Suppressor macrophage treated with lipopolysaccharide for 4 hours (primary cell): ENCODE results near the gene DCC.

Source experiments
- DNase-seq: peaks from one replicate; pipeline ENCODE4 v3.0.0-alpha.2; 2020

The DCC gene

DNA sequence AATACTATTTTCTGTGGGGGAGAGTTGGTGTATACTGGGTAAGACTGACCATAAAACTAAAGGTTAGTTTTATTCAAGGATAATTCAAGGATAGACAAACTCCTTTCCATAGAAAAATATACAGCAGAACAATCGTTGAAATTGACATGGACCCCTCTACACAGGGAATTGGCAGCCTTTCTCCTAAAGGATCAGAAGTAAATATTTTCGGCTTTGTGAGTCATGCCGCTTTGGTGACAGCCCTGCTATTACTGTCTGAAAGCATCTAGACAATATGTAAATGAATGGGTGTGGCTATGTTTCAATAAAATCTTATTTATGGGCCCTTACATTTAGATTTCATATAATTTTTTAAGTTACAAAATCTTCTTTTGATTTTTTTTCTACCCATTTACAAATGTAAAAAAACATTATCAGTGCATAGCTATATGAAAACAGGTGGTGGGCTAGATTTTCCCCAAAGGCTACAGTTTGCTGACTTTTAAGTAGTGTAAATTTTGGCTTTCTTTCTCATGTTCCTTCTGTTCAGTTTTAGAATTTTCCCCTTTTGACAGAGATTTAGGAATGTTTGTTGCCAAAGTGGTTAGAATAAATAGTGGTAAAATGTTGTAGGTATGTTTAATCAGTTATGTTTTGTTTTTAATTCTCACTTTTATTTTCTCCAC, 270.6 kb downstream of the DCC start:
- no peak for DNase-seq

DNA sequence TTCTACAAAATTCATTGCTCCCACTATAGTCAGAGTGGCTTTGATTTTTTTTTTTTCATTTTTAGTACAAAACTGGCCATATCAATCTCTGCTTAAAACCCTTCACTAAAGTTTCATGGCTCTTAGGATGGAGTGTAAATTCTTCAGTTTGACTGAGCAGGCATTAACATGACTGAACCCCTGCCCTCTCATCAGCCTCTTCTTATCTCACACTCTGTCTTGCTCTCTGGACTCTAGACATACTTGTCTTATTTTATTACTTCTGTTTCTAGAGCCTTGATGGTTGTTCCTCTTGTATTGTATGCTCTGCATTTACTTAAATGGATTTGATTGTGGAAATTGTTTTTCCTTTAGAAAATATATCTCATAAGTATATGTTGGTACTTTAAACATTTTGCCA, 272.4 kb downstream of the DCC start:
- no peak for DNase-seq

DNA sequence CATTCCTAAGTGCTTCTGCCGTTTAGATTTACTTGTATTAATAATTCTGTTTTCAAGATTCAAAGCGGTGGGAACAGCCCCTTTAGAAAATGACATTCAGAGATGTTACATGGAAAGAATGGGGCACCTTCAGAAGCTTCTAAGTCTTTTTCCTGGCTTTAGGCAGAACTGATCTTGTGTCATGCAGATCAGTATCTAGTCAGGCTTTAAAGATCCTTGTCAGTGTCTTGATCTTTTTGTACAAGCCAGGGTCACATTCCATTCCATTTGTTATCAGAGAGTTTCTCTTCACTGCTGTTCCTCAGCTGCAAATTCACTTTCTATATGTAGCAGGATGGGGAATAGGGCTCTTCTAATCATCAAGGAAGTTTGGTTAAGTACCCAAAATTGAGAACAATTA, 275.3 kb downstream of the DCC start:
- no peak for DNase-seq

DNA sequence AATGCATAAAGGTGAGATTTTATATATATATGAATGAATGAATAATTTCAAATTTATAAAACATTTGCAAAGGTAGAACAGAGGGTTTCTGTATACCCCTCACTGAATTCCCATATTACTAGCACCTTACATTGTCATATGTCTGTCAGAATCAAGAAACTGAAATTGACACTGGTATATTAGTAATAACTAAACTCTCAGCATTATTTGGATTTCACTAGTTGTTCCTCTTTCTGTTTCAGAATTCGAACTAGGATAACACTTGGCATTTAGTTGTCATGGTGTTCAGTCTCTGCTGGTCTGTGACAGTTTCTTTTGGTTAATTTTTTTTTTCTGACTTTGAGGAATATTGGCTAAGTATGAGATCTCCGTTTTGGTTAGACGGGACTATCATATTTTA, 275.9 kb downstream of the DCC start:
- peak; percentile 1 for DNase-seq

DNA sequence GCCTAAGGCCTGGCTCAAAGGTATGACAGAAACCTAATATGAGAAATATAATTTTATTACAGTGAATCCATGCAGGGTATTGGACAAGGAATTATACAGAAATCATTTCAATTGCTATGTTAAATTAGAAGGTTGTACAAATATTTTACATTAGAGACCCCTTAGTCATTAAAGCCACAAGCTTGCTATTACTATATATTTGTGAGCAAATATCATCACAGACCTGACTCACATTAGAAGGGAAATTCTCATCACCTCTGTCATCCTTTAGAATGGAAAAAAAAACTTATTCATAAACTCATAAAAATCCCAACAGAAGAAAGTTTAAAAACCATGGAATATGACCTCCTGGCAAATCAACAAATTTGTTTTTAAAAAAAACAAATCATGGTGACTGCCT, 277.9 kb downstream of the DCC start:
- no peak for DNase-seq

DNA sequence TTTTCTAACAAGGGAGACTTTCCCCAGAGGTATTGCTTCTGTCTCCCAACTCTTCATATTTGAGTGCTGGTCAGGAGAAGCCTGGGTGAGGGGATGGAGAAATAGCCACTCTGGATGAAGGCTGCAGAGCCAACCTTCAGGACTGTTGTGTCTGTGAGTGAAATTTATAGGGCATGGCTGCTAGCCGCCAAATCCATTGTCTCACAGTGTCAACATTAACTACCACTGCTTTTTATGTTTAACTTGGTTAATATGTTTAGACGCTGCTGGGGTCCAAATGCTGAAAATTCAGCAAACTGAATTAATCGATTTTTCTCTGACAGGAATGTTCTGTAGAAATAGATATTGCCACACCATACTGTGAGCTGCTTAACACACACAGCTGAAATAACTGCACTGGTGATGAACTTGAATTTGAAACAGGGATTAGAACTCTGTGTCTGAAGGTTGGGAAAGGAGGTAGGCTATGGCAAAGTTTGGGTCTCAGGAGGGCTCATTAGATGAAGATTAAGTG, 281.0 kb downstream of the DCC start:
- DNase-seq: no peak

DNA sequence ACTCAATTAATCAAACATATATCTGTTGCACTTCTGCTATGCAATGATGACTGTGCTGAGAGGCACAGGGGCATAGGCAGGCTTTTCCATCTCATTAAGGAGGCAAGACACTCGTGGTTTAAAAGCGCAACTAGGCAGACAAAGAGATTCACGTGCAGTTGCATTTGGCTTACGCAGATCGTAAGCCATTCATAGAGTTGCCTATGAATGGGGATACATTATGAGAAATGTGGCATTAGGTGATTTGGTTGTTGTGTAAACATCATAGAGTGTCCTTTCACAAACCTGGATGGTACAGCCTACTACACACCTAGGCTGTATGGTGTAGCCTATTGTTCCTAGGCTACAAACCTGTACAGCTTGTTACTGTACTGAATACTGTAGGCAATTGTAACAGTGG, 284.7 kb downstream of the DCC start:
- no peak for DNase-seq

DNA sequence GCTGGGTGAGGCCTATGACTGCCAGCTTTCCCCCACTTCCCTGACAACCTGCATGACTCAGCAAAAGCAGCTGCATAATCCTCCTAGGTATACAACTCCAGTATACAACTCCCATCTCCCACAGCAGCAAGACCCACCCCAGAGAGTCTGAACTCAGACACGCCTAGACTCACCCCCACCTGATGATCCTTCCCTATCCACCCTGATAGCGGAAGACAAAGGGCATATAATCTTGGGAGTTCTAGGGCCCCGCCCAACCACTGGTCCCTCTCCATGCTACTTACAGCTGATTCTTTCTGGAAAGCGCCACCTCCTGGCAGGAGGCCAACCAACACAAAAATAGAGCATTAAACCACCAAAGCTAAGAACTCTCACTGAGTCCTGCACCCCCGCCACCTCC, 296.5 kb downstream of the DCC start:
- DNase-seq: no peak

DNA sequence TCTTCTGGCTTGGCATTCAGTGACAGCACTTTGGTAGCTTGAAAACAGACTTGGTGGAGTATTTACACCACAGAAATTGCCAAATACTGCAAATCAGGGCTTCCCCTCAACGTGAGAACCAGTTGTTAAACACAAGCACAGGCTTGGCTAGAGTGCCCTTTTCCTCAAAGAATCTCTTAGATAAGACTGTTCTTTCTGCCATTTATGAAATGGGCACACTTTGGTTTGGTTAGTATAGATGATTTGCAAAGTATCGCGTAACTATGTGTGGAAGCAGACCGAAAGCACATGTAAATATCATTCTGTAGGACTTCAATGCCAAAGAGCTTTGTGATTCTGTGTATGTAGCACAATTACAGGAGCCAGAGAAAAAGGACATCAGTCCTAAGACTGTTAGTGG, 308.2 kb downstream of the DCC start:
- DNase-seq: no peak

DNA sequence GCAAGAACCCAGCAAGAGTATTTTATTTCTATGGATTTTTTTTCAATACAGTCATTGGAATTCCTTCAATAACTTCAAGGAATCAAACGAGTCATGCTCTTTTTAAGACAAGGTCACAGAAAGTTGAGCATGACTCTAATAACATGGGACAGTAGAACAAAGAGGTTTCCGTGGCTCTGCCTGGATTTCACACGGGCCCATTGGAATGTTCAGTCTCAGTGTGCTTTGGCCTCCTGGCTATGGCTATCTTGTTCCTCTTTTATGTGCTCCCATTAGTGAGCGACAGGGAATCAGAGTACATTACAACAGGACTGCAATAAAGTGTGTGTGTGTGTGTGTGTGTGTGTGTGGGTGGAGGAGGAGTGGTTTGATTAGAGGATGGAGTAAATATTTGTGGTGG, 312.4 kb downstream of the DCC start:
- no peak for DNase-seq

DNA sequence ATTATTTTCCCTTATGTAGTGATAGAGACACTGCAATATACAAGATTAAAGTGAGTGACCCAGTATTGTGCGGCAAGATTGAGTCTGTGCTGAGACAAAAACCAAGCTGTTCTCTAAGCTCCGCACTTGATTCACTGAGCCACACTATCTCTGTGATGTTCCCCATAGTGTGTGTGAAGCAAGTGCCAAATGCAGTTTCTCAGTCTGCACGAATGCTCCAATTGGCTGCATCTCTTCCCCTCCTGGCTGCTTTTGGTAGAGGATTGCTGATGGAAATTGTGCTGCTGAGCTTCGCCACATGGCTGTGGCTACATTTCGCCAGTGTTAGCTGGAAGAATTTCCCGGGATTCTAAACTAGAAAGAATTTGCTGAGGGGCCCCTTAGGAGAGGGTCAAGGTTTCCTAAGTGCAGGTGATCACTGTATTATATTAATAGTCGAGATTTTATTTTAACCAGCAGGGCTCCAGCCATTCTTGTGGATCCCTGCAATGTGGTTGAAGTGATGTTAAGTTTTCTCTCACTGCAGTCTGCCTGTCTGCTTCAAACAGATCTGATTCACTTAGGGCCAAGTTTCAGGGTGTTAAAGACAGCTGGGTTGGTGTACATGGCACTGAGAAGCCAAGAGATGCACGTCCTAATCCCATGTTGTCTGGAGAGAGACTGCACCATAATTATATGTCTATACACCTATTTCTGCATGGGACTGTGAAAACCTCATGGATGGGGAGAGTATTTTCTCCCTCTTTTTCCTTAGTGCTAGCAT, 317.2 kb downstream of the DCC start:
- DNase-seq: no peak

DNA sequence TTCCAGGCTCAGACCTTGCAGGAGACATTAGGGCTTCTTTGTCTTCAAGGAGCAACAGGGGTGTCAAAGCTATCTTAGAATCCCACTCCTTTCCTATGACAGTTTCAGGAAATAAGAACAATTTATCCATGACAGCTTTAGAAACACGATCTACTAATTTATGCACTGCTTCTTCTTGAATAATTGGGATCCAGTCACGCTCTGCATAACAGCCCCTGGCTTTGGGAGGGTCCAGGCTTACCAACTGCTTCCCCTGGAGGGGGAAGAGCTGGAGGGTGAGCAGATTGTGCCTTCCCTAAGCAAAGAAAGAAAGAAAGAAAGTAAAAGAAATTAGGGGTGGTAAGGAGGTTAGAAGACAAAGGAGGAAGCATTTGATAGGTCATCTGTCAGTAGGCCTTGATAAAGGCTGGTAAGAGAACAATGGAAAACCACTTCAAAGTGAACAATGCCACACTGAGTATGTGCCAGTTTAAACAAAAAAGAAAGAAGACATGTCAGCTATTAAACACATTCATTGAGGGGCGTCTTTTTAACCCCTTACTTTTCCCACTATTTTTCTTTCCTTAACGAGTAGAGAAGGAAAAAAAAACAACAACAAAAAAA, 327.6 kb downstream of the DCC start:
- no peak for DNase-seq

DNA sequence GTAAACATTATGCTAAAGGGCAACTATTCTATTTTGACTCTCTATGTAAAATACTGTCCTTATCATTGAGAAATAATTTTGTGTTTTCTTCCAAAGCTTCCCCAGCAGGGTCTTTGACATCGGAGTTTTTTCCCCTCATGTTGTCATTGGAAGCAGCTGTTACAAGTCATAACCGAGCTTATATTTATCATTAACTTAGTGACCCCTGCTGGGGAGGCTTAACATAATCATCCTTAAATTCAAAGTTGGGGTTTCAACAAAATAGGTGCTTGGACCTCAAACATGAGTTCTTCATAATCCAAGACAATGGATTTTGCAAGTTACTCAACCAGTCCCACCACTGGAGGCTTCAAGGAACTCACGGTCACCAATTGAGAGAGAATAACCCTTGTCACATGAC, 330.9 kb downstream of the DCC start:
- no peak for DNase-seq

DNA sequence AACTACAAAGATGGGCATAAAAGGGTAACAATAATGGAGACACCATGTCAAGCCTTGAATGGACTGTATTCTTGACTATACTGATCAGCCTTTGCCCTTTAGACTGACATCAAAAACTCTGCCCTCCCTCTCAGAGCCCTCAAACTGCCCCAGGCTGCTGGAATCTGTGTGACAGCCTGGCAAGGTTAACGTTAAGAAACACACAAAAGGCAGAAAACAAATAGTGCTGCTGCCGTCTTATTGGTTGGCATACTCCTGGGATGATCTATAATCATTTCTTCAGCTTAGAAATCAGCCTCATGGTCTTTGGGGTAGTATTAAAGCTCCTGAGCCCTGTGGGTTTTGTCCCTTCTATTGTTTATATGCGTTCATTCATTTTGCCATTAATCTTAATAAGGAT, 338.0 kb downstream of the DCC start:
- no peak for DNase-seq

DNA sequence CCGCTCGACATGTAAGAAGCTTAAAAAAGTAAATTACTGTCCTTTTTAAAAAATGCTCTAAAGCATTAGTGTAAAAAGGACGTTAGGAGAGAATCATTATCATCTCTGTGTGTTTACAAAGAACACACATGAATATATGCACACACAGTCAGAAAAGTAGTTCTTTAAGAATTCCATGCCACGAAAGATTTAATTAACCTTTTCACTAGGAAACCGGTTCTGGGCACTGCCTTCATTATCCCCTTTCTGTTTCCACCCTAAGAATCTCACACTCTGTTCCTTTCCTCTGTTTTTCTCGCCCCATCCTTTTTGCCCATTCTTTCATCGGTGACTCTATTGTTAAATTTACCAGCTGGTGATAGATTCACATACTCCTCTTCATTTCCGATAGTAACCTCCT, 338.6 kb downstream of the DCC start:
- no peak for DNase-seq

DNA sequence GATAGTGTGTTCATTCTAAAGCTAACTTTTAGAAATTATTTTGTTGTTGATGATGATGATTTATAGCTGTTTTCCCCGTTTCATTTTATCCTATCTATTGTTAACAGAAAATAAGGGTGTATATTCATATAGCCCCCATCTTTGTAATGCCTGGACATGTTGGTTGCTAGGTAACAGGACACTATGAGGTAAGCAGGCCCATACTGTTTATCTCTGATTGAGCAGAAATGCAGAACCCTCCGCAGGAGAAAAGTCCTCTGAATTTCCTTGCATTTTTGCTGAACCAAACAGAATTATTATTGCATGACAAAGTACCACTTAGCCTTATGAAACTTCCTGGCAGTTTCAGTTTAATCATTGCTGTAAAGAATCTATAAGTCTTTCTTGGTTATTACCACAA, 339.4 kb downstream of the DCC start:
- DNase-seq: no peak

DNA sequence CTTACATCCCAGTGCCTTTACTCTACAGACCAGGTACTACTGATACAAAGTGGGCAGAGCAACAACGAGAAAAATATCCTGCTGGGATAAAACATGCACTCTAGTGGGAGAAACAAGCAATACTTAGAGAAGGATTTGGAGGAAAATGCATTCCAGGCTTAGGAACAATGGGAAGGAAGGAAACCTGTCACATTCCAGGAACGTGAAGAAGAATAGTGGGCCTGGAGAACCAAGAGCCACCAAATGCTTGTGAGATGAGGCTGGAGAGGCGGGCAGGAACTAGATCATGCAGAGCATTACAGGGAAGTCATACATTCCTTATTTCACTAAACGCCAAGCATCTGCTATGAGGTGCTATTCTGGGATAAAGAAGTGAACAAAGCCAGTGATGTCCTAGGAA, 342.3 kb downstream of the DCC start:
- DNase-seq: no peak

DNA sequence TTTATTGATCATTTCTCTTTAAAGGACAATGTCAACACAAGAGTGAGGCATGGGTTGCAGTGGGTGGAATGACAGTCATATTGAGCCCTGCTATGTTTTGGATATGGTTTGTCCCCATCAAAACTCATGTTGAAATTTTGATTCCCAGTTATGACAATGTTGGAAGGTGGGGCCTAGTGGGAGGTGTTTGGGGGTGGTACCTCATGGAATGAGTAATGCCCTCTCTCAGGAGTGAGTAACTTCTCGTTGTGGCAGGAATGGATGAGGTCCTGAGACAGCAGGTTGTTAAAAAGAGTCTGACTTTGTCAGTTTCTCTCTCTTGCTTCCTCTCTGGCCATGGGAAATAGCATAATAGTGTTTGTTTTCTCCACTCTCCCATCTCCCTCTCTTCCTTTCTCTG, 345.3 kb downstream of the DCC start:
- DNase-seq: no peak

DNA sequence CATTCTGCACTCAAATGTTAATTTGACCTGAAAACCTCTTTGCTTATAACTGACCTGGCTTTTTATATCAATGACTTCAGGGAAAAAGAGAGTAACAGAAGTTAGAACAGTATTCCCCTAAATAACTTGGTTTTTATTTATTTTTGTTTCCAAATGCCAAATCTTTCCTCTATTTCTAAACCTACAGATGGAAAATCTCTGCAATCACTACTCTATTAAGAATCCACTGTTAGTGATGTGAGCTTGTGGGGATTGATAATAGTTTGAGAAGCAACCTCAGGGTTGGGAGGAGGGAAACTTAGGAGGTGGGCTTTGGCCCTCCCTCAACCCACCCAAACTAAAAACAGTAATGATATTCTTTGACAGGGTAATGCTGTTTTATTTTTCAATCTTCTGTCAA, 351.8 kb downstream of the DCC start:
- no peak for DNase-seq

DNA sequence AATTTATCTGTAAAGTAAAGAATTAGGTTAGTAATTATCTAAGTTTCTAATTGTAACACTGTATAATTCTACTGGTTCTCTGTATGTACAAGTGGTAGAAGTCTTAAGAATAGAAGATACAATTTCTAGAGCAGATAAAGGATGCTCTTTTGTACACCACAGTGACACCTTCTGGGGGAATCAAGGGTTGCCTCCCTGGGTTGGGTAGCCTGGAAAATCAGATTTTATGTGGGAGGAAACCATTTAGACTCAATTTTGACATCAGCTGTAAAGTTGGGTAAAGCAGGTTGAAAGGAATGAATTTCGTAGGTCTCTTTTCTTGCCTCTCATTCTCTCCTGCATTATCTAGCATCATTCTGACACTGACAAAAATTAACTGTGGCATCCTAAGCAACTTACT, 354.8 kb downstream of the DCC start:
- DNase-seq: peak; percentile 1

DNA sequence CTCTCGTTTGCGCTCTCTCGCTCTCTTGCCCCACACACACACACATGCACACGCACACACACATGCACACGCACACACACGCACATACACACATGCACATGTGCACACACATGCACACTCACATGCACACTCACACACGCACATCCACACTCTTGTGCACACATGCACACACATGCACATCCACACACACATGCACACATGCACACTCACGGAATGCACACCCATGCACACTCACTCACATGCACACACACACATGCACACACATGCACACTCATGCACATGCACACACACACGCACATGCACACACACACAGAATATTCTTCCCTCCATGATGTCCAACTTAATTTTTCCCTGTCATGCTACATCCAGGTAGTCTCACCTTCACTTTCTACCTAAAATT, 360.1 kb downstream of the DCC start:
- no peak for DNase-seq

DNA sequence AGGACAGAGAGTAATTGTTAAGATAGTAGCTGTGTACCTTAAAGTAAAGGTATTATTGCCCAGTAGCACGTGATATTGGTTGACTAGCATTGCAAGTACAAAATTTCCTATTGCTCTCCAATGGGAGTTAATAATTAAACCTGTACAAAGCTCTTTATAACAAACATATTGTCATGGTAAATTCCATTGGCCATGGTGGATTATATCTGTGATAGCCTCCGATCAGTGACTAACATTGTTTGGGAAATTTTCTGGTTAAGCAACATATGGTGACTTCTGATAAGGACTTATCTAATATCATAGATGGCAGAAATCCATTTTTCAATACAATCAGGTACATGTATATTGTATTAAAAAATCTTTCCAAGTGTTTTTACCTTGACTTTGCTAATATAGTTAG, 360.8 kb downstream of the DCC start:
- DNase-seq: no peak

DNA sequence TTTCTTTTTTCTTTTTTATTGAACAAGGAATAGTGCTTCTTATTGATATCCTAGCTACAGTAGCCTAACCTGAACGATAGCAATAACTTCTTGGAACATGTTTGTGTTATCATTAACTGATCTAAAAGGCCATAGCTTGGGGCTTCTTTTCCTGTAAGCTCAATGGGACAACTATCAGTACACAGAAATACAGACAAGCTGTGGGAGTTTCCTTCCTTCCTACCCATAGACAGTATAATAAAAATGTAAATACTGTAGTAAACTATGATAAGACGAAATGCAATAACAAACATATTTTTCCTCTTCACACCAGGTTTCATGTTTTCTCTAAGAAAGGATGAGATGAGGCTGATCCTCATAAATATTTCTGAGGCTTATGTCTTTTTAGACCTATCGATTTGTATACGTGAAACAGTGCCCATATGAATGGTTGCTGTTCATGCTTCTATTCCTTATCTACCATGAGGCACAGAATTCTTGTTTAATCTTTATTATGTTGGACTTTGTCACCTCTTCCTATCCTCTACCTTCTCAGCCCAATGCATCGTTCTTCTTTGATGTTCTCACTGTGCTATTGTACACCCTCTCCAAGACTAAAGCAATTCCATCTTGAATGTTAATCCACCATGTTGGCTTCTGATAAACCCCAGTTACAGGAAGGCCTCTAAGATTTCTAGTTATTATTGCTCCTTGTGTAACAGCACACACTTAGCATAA, 361.4 kb downstream of the DCC start:
- DNase-seq: no peak

DNA sequence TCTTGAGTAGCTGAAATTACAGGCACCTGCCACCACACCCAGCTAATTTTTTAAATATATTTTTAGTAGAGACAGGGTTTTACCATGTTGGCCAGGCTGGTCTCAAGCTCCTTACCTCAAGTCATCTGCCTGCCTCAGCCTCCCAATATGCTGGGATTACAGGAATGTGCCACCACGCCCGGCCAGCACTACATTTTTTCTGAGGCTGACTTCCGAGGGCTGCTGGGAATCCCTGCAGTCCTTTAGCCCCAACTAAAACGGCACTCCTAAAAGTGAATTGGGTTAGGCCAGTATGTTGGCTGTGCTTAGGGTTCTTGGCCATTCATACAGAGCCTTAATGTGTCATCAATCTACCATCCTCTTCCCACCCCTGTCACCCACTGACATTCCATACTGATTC, 375.4 kb downstream of the DCC start:
- no peak for DNase-seq
